Thyroid gland (tissue), 4 donors: ENCODE data around the gene SLCO4A1. TPM values are rescaled to one million over a fixed set of nuclear protein-coding genes. Genes with fewer than 3 reads are reported as not detected.
A peak's percentile ranks its signal among the peaks of the same experiment; 100 is the strongest.

Experiments
- DNase-seq, 2 donors: peaks; one replicate each; pipeline ENCODE4 v3.0.0-alpha.2; 2019
- H3K27ac ChIP-seq, 3 donors: fragments of 200-600 bp; sonication (generic); 1 replicate in 2 of 3; 2 replicates in 1 of 3; pipeline ENCODE4 v1.5.1; 2016 to 2019; ENCODE audit warnings: mild to moderate bottlenecking in 1 of 3, moderate library complexity in 1 of 3
- H3K27me3 ChIP-seq: fragments of 200-600 bp; sonication (generic); one replicate; pipeline ENCODE4 v1.5.1; 2019
- H3K36me3 ChIP-seq, 2 donors: fragments of 200-600 bp; sonication (generic); one replicate each; pipeline ENCODE4 v1.5.1; 2016 to 2019
- H3K4me1 ChIP-seq, 2 donors: fragments of 200-600 bp; sonication (generic); one replicate each; pipeline ENCODE4 v1.5.1; 2017 to 2019
- H3K4me3 ChIP-seq, 3 donors: fragments of 200-600 bp; sonication (generic); replicated peaks in 1 of 3; 1 replicate in 2 of 3; 2 replicates in 1 of 3; pipeline ENCODE4 v1.5.1; 2016; ENCODE audit warnings: mild to moderate bottlenecking in 1 of 3
- H3K9me3 ChIP-seq: fragments of 200-600 bp; sonication (generic); one replicate; pipeline ENCODE4 v1.5.1; 2017
- CTCF ChIP-seq, 6 experiments: fragments of 200-600 bp in 3 of 6; fragments of 450-650 bp in 3 of 6; sonication (generic) in 3 of 6; IDR thresholded peaks; one replicate each; pipeline ENCODE4 v1.5.1; 2016 to 2019; ENCODE audit warnings: antibody characterized with exemption in 6 of 6, mild to moderate bottlenecking in 2 of 6, inconsistent platforms in 1 of 6, moderate library complexity in 1 of 6
- POLR2A ChIP-seq, 2 donors: fragments of 450-650 bp; IDR thresholded peaks; one replicate each; pipeline ENCODE4 v1.6.1; 2017; ENCODE audit warnings: antibody characterized with exemption in 2 of 2, mild to moderate bottlenecking in 2 of 2, moderate library complexity in 1 of 2
- WGBS, 2 donors: methylation state at CpG; one replicate each; pipeline ENCODE4 v1.1.5; 2017; 5-methylcytosine and 5-hydroxymethylcytosine counted together
- intact Hi-C: fragments of 100-400 bp; cut with DNase I; formaldehyde crosslinking; loops from one replicate; pipeline ENCODE4 v1.15.1; 2023
- total RNA-seq, 4 donors: library from RNA; depleted of rRNA; stranded (reverse); fragments of >200 nt; gene quantifications; one replicate each; pipeline ENCODE4 v1.2.3, GENCODE V29; 2016

SLCO4A1 gene
- total RNA-seq, 4 donors from 2014 or later, result 5.3 to 18.3 (median 6.7) TPM

DNA sequence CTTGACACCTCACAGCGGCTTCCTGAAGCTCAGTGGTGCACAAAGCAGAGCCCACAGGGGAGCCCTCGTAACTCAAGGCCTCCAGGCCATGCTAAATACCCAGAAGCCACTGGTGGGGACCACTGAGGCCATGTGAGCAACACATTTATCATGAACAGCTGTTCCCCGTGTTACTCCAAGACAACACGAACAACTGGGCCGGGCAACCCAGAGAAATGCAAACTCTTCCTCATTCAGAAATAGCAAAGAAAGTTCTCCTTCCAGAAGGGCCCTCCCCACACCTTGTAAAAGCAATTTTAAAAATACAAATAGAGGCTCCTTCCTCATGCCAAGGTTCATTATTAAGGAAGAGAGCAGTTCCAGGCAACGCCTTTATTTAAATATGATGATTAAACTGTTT, 36.3 kb upstream of the SLCO4A1 start:
- WGBS, 2 donors, result 70 to 71% methylated on average over 6 of the region's 6 CpGs
- TF ChIP-seq POLR2A (IDR thresholded peaks at IDR 0.05), result no peak
- no peak for TF ChIP-seq CTCF (IDR thresholded peaks at IDR 0.05)

GRCh38 chr20:62606551-62607201, 35.6 kb upstream of the SLCO4A1 start:
- no peaks in the 10 kb centered on the region for H3K36me3 ChIP-seq
- DNase-seq, result peak; percentile 80 to 83
- no peaks in the 10 kb centered on the region for H3K27me3 ChIP-seq
- no peaks in the 10 kb centered on the region for H3K9me3 ChIP-seq
- no peak overlapping the region for H3K4me3 ChIP-seq
- WGBS, 2 donors, result 25% methylated on average over 27 of the region's 31 CpGs
- intact Hi-C loops, result no loop called here
- H3K27ac ChIP-seq, result no peak overlapping the region
- H3K4me1 ChIP-seq, result peaks cover 18 to 30% of the 10 kb centered on the region in 2 donors
- TF ChIP-seq POLR2A (IDR thresholded peaks at IDR 0.05), result no peak
- TF ChIP-seq CTCF (IDR thresholded peaks at IDR 0.05), result no peak

More for the DNA sequence above, 36.3 kb upstream of the SLCO4A1 start:
- no peak overlapping the region for H3K4me3 ChIP-seq
- H3K27me3 ChIP-seq, result no peaks in the 10 kb centered on the region
- intact Hi-C loops, result no loop called here
- no peak overlapping the region for H3K27ac ChIP-seq
- no peaks in the 10 kb centered on the region for H3K36me3 ChIP-seq
- peaks cover 22 to 35% of the 10 kb centered on the region in 2 donors for H3K4me1 ChIP-seq
- H3K9me3 ChIP-seq, result no peaks in the 10 kb centered on the region
- DNase-seq, result no peak

GRCh38 chr20:62607366-62608217, 34.7 kb upstream of the SLCO4A1 start:
- DNase-seq, result no peak
- H3K27me3 ChIP-seq, result no peaks in the 10 kb centered on the region
- no peak overlapping the region for H3K27ac ChIP-seq
- no peaks in the 10 kb centered on the region for H3K9me3 ChIP-seq
- no peak overlapping the region for H3K4me3 ChIP-seq
- no peaks in the 10 kb centered on the region for H3K36me3 ChIP-seq
- intact Hi-C loops, result no loop called here
- H3K4me1 ChIP-seq, result peaks cover 17 to 25% of the 10 kb centered on the region in 2 donors
- TF ChIP-seq POLR2A (IDR thresholded peaks at IDR 0.05), result no peak
- TF ChIP-seq CTCF (IDR thresholded peaks at IDR 0.05), result no peak
- 87 to 91% methylated on average over 20 to 21 of the region's 21 CpGs for WGBS, 2 donors

DNA sequence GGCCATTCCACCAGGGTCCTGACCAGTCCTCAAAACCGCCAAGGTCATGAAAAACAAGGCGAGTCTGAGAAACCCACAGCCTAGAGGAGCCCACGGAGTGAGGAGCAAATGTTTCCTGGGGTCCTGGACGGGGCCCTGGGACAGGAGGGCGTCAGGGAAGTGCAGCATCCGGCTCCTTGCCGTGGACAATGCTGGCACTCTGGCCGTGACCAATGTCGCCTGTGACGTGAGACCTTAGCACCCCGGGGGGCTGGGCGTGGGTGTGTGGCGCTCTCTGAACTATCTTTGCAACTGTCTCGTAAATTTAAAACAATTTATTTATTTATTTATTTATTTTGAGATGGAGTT, 34.1 kb upstream of the SLCO4A1 start:
- intact Hi-C loops, result no loop called here
- WGBS, 2 donors, result 95 to 96% methylated on average over 14 of the region's 14 CpGs
- TF ChIP-seq POLR2A (IDR thresholded peaks at IDR 0.05), result no peak
- TF ChIP-seq CTCF (IDR thresholded peaks at IDR 0.05), result no peak
- no peak overlapping the region for H3K27ac ChIP-seq
- peaks cover 14 to 19% of the 10 kb centered on the region in 2 donors for H3K4me1 ChIP-seq
- DNase-seq, result no peak
- H3K4me3 ChIP-seq, result no peak overlapping the region
- no peaks in the 10 kb centered on the region for H3K36me3 ChIP-seq
- H3K9me3 ChIP-seq, result no peaks in the 10 kb centered on the region
- no peaks in the 10 kb centered on the region for H3K27me3 ChIP-seq

DNA sequence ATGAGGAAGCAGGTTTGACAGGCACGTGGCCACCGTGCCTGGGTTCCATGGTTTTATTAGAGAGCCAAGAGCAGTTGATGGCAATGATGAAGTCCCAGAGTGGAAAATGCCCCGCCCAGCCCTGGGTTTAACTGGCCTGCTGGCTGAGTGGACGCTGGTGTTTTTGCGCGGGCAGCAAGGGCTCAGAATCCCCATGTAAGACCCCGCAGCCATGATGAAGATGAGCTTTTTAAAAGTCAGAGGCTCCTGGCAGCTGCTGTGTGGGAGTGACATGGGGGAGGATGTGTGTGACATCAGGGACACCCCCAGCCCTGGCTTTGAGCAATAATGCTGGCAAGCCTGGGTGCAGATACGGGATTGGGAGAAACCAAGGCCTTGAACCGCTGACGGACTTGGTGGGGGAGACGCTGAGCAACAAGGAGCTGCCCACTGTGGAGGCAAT, 33.0 kb upstream of the SLCO4A1 start:
- H3K4me1 ChIP-seq, result peaks cover 8 to 10% of the 10 kb centered on the region in 2 donors
- intact Hi-C loops, result no loop called here
- no peak for TF ChIP-seq CTCF (IDR thresholded peaks at IDR 0.05)
- TF ChIP-seq POLR2A (IDR thresholded peaks at IDR 0.05), result no peak
- DNase-seq, result no peak
- no peaks in the 10 kb centered on the region for H3K9me3 ChIP-seq
- H3K4me3 ChIP-seq, result no peak overlapping the region
- no peak overlapping the region for H3K27ac ChIP-seq
- no peaks in the 10 kb centered on the region for H3K27me3 ChIP-seq
- 91 to 95% methylated on average over 11 of the region's 11 CpGs for WGBS, 2 donors
- H3K36me3 ChIP-seq, result no peaks in the 10 kb centered on the region
